Endothelial cell (in vitro differentiated cells): ENCODE data around the gene R3HDM4. TPM values are rescaled to one million over a fixed set of nuclear protein-coding genes. Genes with fewer than 3 reads are reported as not detected.
A peak's percentile ranks its signal among the peaks of the same experiment; 100 is the strongest.

Source experiments
- DNase-seq: peaks from one replicate; pipeline ENCODE4 v3.0.0; 2021; ENCODE audit warnings: low spot score
- H3K27ac Mint-ChIP-seq: one replicate; pipeline ENCODE4 v1.8.0; 2021; ENCODE audit warnings: mixed read lengths, inconsistent platforms; ENCODE audit not compliant: unreplicated experiment
- H3K27me3 Mint-ChIP-seq: one replicate; pipeline ENCODE4 v1.8.0; 2021; ENCODE audit warnings: mild to moderate bottlenecking, moderate library complexity, mixed read lengths, inconsistent platforms; ENCODE audit not compliant: unreplicated experiment
- H3K36me3 Mint-ChIP-seq: one replicate; pipeline ENCODE4 v1.8.0; 2021; ENCODE audit warnings: mild to moderate bottlenecking, low read depth, mixed read lengths, inconsistent platforms; ENCODE audit not compliant: unreplicated experiment
- H3K4me1 Mint-ChIP-seq: one replicate; pipeline ENCODE4 v1.8.0; 2021; ENCODE audit warnings: mild to moderate bottlenecking, mixed read lengths, inconsistent platforms; ENCODE audit not compliant: unreplicated experiment
- H3K4me3 Mint-ChIP-seq: one replicate; pipeline ENCODE4 v1.8.0; 2021; ENCODE audit warnings: mild to moderate bottlenecking, mixed read lengths, inconsistent platforms; ENCODE audit not compliant: unreplicated experiment
- H3K9me3 Mint-ChIP-seq: one replicate; pipeline ENCODE4 v1.8.0; 2021; ENCODE audit warnings: mixed read lengths, inconsistent platforms; ENCODE audit not compliant: unreplicated experiment
- CTCF ChIP-seq: fragments of 200-600 bp; sonication (generic); IDR thresholded peaks from one replicate; pipeline ENCODE4 v1.5.0; 2021; ENCODE audit warnings: antibody characterized with exemption; ENCODE audit not compliant: unreplicated experiment
- total RNA-seq: library from RNA; stranded (reverse); fragmentation: NEBNext Ultra II Directional; extraction: Animal tissue kit (Norgen Biotek cat#: 25700); gene quantifications from one replicate; pipeline ENCODE4 v1.2.1, GENCODE V29; 2021; ENCODE audit not compliant: unreplicated experiment

The R3HDM4 gene
- total RNA-seq, 1 donor from 2014 or later, result 40.6 TPM

- Mint-ChIP-seq H3K9me3 (no peaks in the 10 kb centered on the region), H3K27ac (peak overlapping the region; percentile 92), H3K36me3 (peaks cover 26% of the 10 kb centered on the region), H3K27me3 (peaks cover 8% of the 10 kb centered on the region), H3K4me1 (peaks cover 5% of the 10 kb centered on the region), H3K4me3 (peak overlapping the region; percentile 87)
- no peak for DNase-seq
- TF ChIP-seq CTCF, result no peak
Measured at GRCh38 chr19:939922-940321, 26.9 kb upstream of the R3HDM4 start.

GRCh38 chr19:939439-939838 lies 26.4 kb upstream of the R3HDM4 start:
- Mint-ChIP-seq H3K36me3 (peaks cover 26% of the 10 kb centered on the region), H3K27me3 (peaks cover 6% of the 10 kb centered on the region), H3K27ac (no peak overlapping the region), H3K9me3 (no peaks in the 10 kb centered on the region), H3K4me3 (no peak overlapping the region), H3K4me1 (peaks cover 5% of the 10 kb centered on the region)
- no peak for DNase-seq
- no peak for TF ChIP-seq CTCF

GRCh38 chr19:938233-938923 lies 25.4 kb upstream of the R3HDM4 start:
- H3K27ac Mint-ChIP-seq, result no peak overlapping the region
- H3K9me3 Mint-ChIP-seq, result no peaks in the 10 kb centered on the region
- H3K36me3 Mint-ChIP-seq, result peaks cover 24% of the 10 kb centered on the region
- no peak for TF ChIP-seq CTCF
- H3K4me3 Mint-ChIP-seq, result peak overlapping the region; percentile 62
- no peak for DNase-seq
- H3K4me1 Mint-ChIP-seq, result peaks cover 8% of the 10 kb centered on the region
- H3K27me3 Mint-ChIP-seq, result peaks cover 6% of the 10 kb centered on the region

GRCh38 chr19:937259-937694 lies 24.3 kb upstream of the R3HDM4 start:
- Mint-ChIP-seq H3K4me1 (peaks cover 8% of the 10 kb centered on the region), H3K9me3 (no peaks in the 10 kb centered on the region), H3K27me3 (peaks cover 5% of the 10 kb centered on the region), H3K36me3 (peaks cover 16% of the 10 kb centered on the region), H3K27ac (no peak overlapping the region), H3K4me3 (no peak overlapping the region)
- DNase-seq, result no peak
- no peak for TF ChIP-seq CTCF

GRCh38 chr19:936175-936546 lies 23.1 kb upstream of the R3HDM4 start:
- Mint-ChIP-seq H3K27ac (no peak overlapping the region), H3K4me3 (no peak overlapping the region), H3K27me3 (peaks cover 2% of the 10 kb centered on the region), H3K36me3 (peaks cover 10% of the 10 kb centered on the region), H3K4me1 (peaks cover 12% of the 10 kb centered on the region), H3K9me3 (no peaks in the 10 kb centered on the region)
- no peak for TF ChIP-seq CTCF
- DNase-seq, result no peak
